HL-60 (cell line): Measurements from ENCODE around the gene CHN2.

Source experiments
- CTCF ChIP-seq: IDR thresholded peaks from one replicate; pipeline ENCODE4 v1.5.1; 2011; ENCODE audit warnings: low read length, control low read depth, inconsistent platforms; ENCODE audit not compliant: insufficient read depth
- POLR2AphosphoS5 ChIP-seq: IDR thresholded peaks from 2 replicates; pipeline ENCODE4 v1.6.1; 2012; ENCODE audit warnings: low read depth

- no peak for TF ChIP-seq CTCF
- no peak for TF ChIP-seq POLR2AphosphoS5
Observed at GRCh38 chr7:29314148-29314547, 119.6 kb downstream of the CHN2 start.
